Upper lobe of right lung (tissue), 1 donor: ENCODE data around the gene FAM168A. TPM values are rescaled to one million over a fixed set of nuclear protein-coding genes. Genes with fewer than 3 reads are reported as not detected.

Source experiments
- ATAC-seq: fragments of 200-7000 bp; cut with Tn5 transposase; one replicate; pipeline ENCODE4 v1.9.1; 2020; ENCODE audit warnings: mild to moderate bottlenecking, moderate library complexity
- DNase-seq: peaks from one replicate; pipeline ENCODE4 v3.0.0-alpha.2; 2020
- H3K27ac ChIP-seq: fragments of 200-600 bp; one replicate; pipeline ENCODE4 v1.8.0; 2022
- H3K27me3 ChIP-seq: fragments of 200-600 bp; one replicate; pipeline ENCODE4 v1.8.0; 2022; ENCODE audit warnings: mild to moderate bottlenecking
- H3K36me3 ChIP-seq: fragments of 200-600 bp; one replicate; pipeline ENCODE4 v1.8.0; 2022
- H3K4me1 ChIP-seq: fragments of 200-600 bp; one replicate; pipeline ENCODE4 v1.8.0; 2022
- H3K4me3 ChIP-seq: fragments of 200-600 bp; one replicate; pipeline ENCODE4 v1.8.0; 2022; ENCODE audit warnings: mild to moderate bottlenecking
- H3K9me3 ChIP-seq: fragments of 200-600 bp; one replicate; pipeline ENCODE4 v1.8.0; 2022
- intact Hi-C: fragments of 100-400 bp; cut with DNase I; formaldehyde crosslinking; loops from one replicate; pipeline ENCODE4 v1.11.0; 2022
- total RNA-seq: library from RNA; stranded (reverse); fragmentation: NEBNext Ultra II Directional; extraction: Animal tissue kit (Norgen Biotek cat#: 25700); gene quantifications from one replicate; pipeline ENCODE4 v1.2.1, GENCODE V29; 2021
- TF ChIP-seq, protein P1 (sequence below): fragments of 200-600 bp; IDR thresholded peaks from one replicate; pipeline ENCODE4 v1.8.0; 2022; ENCODE audit warnings: antibody characterized with exemption
- donor health status: DM: no; HTN: yes; CAD: no; lungs with severe emphysema.

The FAM168A gene
- total RNA-seq, 1 donor from 2014 or later: 30.7 TPM

DNA sequence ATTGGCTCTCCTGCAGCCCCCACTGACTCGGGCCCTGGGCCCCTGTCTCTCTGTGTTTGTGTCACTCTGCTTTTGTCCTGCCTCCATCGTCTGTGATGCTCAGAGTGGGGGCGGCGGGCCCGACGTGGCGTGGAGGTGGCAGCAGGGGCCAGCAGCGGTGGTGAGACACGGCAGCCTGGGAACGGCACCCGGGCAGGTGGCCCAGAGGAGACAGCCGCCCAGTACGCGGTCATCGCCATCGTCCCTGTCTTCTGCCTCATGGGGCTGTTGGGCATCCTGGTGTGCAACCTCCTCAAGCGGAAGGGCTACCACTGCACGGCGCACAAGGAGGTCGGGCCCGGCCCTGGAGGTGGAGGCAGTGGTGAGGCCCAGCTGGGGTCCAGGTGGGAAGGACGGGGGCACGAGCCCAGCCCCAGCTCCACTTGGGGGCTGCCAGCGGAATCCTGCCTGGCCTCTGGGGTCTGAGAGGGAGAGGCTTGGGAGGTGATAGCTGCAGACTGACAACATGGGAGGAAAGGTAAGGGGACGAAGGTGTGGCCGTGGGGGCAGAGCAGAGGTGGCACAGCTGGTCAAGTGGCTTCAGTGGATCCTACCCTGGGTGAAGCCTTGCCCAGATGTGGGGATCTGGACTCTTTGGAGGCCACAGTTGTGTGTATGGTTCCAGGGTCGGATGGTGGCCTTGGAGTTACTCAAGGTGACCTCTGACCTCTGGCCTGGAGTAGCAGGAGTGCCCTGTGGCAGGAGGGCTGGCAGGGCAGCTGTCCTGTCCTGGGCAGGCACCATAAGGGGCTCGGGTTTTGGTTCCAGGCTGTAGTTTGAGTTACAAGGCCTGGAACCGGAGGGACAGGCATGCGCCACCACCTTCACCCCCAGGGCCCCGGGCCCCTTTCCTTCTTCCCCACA, 205.6 kb downstream of the FAM168A start:
- ATAC-seq (no peak), DNase-seq (no peak)
- intact Hi-C loops: no loop called here
- H3K4me3 ChIP-seq: no peak overlapping the region
- no peaks in the 10 kb centered on the region for H3K27me3 ChIP-seq
- H3K4me1 ChIP-seq: peaks cover 11% of the 10 kb centered on the region
- TF ChIP-seq, protein P1, sequence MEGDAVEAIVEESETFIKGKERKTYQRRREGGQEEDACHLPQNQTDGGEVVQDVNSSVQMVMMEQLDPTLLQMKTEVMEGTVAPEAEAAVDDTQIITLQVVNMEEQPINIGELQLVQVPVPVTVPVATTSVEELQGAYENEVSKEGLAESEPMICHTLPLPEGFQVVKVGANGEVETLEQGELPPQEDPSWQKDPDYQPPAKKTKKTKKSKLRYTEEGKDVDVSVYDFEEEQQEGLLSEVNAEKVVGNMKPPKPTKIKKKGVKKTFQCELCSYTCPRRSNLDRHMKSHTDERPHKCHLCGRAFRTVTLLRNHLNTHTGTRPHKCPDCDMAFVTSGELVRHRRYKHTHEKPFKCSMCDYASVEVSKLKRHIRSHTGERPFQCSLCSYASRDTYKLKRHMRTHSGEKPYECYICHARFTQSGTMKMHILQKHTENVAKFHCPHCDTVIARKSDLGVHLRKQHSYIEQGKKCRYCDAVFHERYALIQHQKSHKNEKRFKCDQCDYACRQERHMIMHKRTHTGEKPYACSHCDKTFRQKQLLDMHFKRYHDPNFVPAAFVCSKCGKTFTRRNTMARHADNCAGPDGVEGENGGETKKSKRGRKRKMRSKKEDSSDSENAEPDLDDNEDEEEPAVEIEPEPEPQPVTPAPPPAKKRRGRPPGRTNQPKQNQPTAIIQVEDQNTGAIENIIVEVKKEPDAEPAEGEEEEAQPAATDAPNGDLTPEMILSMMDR: no peak
- no peaks in the 10 kb centered on the region for H3K9me3 ChIP-seq
- no peak overlapping the region for H3K27ac ChIP-seq
- H3K36me3 ChIP-seq: peaks cover 3% of the 10 kb centered on the region

GRCh38 chr11:73391665-73392064, 206.2 kb downstream of the FAM168A start:
- H3K9me3 ChIP-seq: no peaks in the 10 kb centered on the region
- intact Hi-C loops: no loop called here
- no peak overlapping the region for H3K4me3 ChIP-seq
- H3K36me3 ChIP-seq: no peaks in the 10 kb centered on the region
- no peak for ATAC-seq
- H3K27me3 ChIP-seq: no peaks in the 10 kb centered on the region
- no peak overlapping the region for H3K27ac ChIP-seq
- peaks cover 17% of the 10 kb centered on the region for H3K4me1 ChIP-seq
- TF ChIP-seq, protein P1: no peak
- DNase-seq: no peak

GRCh38 chr11:73390601-73391565, 207.0 kb downstream of the FAM168A start:
- ATAC-seq: no peak
- no peak for DNase-seq
- H3K4me1 ChIP-seq: peaks cover 17% of the 10 kb centered on the region
- no peak overlapping the region for H3K4me3 ChIP-seq
- H3K9me3 ChIP-seq: no peaks in the 10 kb centered on the region
- TF ChIP-seq, protein P1: no peak
- no peak overlapping the region for H3K27ac ChIP-seq
- no peaks in the 10 kb centered on the region for H3K27me3 ChIP-seq
- intact Hi-C loops: no loop called here
- no peaks in the 10 kb centered on the region for H3K36me3 ChIP-seq

DNA sequence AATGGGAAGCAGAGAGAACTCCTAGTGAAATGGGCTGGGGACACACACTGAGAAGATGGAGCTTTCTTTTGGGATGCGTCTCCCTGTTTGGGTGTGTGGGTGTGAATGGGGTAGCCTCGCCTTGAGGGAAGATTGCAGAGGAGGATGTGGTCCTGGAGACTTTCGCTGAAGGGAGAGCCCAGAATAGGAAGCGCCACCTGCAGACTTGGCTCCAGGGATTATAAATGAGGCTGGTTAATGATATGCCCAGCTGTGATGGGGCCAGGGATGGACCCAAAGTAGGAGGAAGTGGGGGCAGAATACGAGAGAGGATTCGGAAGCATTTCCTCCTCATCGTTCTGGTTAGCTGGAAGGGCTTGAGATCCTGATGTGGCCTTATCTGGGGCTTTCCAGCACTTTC, 208.0 kb downstream of the FAM168A start:
- H3K4me1 ChIP-seq: peaks cover 26% of the 10 kb centered on the region
- H3K27ac ChIP-seq: no peak overlapping the region
- H3K4me3 ChIP-seq: no peak overlapping the region
- H3K27me3 ChIP-seq: no peaks in the 10 kb centered on the region
- no peaks in the 10 kb centered on the region for H3K9me3 ChIP-seq
- intact Hi-C loops: no loop called here
- TF ChIP-seq, protein P1: no peak
- ATAC-seq: no peak
- H3K36me3 ChIP-seq: no peaks in the 10 kb centered on the region
- no peak for DNase-seq

- no peaks in the 10 kb centered on the region for H3K36me3 ChIP-seq
- no peak for DNase-seq
- no peaks in the 10 kb centered on the region for H3K27me3 ChIP-seq
- peaks cover 33% of the 10 kb centered on the region for H3K4me1 ChIP-seq
- no peaks in the 10 kb centered on the region for H3K9me3 ChIP-seq
- ATAC-seq: no peak
- no peak overlapping the region for H3K4me3 ChIP-seq
- H3K27ac ChIP-seq: no peak overlapping the region
- intact Hi-C loops: no loop called here
- TF ChIP-seq, protein P1: no peak
Measured at GRCh38 chr11:73389134-73389525, 208.8 kb downstream of the FAM168A start.
